ENCODE data around the gene STK32A.

DNA sequence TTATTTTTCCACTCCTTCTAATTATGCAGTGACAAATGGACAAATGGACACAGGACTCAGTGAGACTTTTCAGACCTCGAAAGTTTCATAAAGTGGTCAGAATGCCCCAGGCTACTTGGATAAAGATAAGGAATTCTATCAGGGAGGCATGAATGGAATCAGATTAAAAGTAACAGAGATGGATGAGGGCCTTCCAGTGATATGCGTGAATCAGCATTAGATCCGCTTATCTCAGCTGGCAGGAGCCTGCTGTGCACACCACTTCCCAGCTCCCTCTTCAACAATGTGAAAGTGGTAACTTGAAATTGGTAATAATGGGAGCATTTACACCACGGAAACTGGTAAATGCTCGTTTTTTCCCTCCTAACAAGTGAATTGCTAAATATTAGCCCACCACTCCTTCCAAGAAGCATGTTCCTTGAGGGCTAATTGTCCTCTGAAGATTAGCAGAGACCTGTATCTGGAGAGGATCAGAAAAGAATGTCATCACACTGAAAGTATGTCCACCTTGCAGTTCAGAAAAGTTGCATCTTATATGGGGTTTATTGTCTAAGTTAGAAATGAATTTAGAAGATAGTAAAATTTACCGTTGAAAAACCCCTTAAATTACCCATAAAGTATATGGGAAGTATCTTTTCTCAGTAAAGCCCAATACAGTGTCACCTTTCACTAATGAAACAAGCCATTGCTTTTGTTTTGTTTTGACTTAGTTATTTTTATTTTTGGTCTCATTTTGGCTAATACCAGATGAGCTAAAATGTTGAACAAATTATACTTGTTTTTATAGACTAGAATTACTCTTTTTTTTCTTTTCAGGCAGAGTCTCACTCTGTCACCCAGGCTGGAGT lies 149.7 kb downstream of the STK32A start:
- TF ChIP-seq, protein P1, sequence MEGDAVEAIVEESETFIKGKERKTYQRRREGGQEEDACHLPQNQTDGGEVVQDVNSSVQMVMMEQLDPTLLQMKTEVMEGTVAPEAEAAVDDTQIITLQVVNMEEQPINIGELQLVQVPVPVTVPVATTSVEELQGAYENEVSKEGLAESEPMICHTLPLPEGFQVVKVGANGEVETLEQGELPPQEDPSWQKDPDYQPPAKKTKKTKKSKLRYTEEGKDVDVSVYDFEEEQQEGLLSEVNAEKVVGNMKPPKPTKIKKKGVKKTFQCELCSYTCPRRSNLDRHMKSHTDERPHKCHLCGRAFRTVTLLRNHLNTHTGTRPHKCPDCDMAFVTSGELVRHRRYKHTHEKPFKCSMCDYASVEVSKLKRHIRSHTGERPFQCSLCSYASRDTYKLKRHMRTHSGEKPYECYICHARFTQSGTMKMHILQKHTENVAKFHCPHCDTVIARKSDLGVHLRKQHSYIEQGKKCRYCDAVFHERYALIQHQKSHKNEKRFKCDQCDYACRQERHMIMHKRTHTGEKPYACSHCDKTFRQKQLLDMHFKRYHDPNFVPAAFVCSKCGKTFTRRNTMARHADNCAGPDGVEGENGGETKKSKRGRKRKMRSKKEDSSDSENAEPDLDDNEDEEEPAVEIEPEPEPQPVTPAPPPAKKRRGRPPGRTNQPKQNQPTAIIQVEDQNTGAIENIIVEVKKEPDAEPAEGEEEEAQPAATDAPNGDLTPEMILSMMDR (IDR thresholded peaks at IDR 0.05; ENCODE audit: low read depth, low read length, poor library complexity, severe bottlenecking) = no peak
- no peak for TF ChIP-seq EZH2phosphoT487 (IDR thresholded peaks at IDR 0.05; ENCODE audit: borderline replicate concordance, low read length)

All from DOHH2 (cell line).